Measurements from ENCODE around the gene MICAL3. TPM values are rescaled to one million over a fixed set of nuclear protein-coding genes. Genes with fewer than 3 reads are reported as not detected.

The MICAL3 gene
- total RNA-seq, 4 donors from 2014 or later: 24.3 to 29.7 (median 28.2) TPM

DNA sequence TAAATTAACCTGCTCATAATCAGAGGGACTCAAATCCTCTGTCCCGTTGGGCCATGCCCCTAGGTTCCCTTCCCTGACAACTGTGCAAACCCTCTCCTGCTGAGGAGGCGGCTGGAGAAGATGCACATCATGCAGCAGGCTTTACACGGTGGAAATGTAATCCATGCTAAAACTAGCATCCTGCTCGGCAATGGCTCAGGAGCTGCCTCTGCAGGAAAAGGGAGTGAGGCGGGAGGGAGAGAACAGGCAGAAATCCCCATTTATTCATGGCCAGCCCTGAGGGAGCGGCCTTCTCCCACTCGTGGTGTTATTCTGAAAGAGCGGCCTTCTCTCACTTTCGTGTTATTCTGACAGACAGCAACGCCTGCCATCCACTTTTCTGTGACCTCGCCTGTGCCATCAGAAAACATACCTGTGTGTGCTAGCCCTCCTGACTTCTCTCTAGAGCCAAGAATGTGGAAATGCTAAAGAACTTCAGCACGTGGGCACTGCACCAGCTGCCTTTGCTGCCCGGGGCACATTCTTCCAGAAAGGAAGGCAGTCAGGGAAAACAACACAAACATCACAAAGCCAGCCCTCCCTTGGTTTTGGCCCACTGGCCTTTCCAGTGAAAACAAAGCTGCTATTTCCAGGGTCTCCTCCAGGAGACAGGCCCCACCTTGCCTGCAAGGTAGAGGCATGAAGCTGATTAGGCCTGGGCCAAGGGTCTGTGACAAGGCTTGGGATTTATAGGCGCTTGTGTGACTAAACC is 187.2 kb downstream of the MICAL3 start:
- H3K4me3 ChIP-seq (ENCODE audit: low read depth, poor library complexity, severe bottlenecking): no peak overlapping the region
- 45 to 52% methylated on average over 14 of the region's 14 CpGs for WGBS, 2 donors
- TF ChIP-seq, protein P1, sequence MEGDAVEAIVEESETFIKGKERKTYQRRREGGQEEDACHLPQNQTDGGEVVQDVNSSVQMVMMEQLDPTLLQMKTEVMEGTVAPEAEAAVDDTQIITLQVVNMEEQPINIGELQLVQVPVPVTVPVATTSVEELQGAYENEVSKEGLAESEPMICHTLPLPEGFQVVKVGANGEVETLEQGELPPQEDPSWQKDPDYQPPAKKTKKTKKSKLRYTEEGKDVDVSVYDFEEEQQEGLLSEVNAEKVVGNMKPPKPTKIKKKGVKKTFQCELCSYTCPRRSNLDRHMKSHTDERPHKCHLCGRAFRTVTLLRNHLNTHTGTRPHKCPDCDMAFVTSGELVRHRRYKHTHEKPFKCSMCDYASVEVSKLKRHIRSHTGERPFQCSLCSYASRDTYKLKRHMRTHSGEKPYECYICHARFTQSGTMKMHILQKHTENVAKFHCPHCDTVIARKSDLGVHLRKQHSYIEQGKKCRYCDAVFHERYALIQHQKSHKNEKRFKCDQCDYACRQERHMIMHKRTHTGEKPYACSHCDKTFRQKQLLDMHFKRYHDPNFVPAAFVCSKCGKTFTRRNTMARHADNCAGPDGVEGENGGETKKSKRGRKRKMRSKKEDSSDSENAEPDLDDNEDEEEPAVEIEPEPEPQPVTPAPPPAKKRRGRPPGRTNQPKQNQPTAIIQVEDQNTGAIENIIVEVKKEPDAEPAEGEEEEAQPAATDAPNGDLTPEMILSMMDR (IDR thresholded peaks at IDR 0.05): no peak
- no peak for TF ChIP-seq POLR2A (IDR thresholded peaks at IDR 0.05)
- peak in 1 of 2 donors; percentile 58 for DNase-seq (ENCODE audit: low spot score in 2 of 2)
- intact Hi-C loops (cut with DNase I; ENCODE audit: low total_unique reads): no loop called here

DNA sequence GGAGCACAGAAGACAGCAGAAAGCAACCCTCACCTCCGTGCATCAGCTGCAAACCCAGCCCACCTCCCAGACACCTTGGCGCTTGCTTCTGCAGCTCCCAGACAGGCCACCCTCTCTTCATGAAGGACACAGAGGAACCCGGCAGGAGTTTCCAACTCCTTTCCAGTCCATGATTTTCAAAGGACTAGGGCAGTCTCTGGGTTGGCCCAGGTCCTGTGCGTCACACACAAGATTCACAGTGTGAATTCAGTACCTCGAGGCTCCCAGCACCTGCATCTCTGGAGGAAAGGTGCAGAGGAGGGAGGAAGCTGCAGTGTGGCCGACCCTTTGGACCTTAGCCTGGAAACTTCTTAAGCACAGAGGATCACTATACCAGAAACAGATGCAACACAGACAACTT is 189.1 kb downstream of the MICAL3 start:
- no peak overlapping the region for H3K4me3 ChIP-seq (ENCODE audit: low read depth, poor library complexity, severe bottlenecking)
- 77 to 81% methylated on average over 5 to 6 of the region's 6 CpGs for WGBS, 2 donors
- intact Hi-C loops (cut with DNase I; ENCODE audit: low total_unique reads): no loop called here
- DNase-seq (ENCODE audit: low spot score in 2 of 2): no peak
- TF ChIP-seq POLR2A (IDR thresholded peaks at IDR 0.05): no peak
- TF ChIP-seq, protein P1 (IDR thresholded peaks at IDR 0.05): no peak

DNA sequence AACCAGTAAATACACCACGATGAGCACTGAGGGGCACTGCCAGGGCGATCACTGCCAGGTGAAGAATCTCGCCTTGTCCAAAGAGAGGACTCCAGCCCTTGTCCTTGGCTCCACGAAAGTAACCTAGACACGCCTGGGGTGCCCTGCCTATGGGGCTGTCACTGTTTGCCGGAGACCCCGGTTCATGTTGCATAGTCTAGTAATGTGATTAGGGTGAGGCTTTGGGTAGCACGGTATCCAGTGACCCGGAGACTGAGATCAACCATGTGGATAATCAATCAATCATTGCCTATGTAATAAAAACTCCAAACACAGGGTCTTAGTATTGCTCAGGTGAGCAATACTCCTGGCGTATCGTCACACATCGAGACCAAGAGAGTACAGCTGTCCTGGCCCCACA is 190.9 kb downstream of the MICAL3 start:
- intact Hi-C loops (cut with DNase I; ENCODE audit: low total_unique reads): no loop called here
- no peak for DNase-seq (ENCODE audit: low spot score in 2 of 2)
- TF ChIP-seq POLR2A (IDR thresholded peaks at IDR 0.05): no peak
- TF ChIP-seq, protein P1 (IDR thresholded peaks at IDR 0.05): no peak
- no peak overlapping the region for H3K4me3 ChIP-seq (ENCODE audit: low read depth, poor library complexity, severe bottlenecking)
- 90 to 94% methylated on average over 9 to 12 of the region's 12 CpGs for WGBS, 2 donors

DNA sequence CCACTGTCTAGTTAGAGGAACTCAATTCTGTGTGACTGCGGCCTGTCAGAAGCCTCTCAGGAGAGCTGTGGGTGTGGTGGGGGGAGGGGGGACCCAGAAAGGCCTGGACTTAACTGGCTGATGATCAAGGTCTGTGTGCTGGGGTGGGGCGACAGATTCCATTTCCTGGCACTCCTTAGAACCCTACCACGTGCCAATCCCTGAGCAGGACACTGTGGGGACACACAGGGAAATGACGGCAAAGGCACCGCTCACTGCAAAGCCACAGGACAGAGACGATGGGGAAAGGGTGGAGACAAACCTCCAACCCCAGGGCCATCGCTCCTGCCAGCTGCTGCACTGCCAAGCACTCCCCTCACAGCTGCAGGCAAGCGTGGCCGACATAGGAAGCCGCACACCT is 191.7 kb downstream of the MICAL3 start:
- no peak overlapping the region for H3K4me3 ChIP-seq (ENCODE audit: low read depth, poor library complexity, severe bottlenecking)
- WGBS, 2 donors: 68 to 74% methylated on average over 10 of the region's 10 CpGs
- TF ChIP-seq, protein P1 (IDR thresholded peaks at IDR 0.05): no peak
- TF ChIP-seq POLR2A (IDR thresholded peaks at IDR 0.05): no peak
- no peak for DNase-seq (ENCODE audit: low spot score in 2 of 2)
- intact Hi-C loops (cut with DNase I; ENCODE audit: low total_unique reads): no loop called here

DNA sequence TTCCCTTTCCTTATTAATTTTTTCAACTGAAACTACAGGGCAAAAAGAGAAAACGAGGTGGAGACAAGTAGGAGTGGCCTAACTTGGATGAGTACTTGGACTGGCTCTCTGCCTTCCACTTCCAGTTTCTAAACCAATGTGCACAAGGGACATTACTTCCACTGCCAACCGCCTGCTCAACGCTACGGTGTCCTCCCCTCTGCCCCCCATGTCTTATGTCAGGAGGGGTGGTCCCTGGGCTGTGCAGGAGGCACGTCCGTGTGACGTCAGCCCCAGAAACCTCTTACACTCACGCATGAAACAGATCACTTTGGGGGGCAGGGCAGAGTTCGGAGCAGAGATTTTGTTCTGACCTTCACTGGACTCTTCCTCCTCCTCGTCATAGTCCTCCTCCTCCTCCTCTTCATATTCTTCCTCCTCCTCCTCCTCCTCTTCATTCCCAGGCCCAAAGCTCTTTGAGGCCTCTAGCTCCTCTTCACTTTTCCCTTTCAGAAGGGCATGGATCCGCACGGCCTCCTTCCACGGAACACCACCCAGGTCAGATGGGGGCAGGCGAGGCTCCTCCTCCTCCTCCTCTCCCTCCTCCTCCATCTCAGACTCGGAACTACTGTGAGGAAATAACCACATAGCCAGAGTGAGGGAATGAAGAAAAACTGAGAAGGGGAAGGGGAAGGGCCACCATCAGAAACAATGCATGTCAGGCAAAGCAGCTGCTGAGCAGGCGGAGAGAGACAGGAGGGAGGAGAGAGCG is 192.7 kb downstream of the MICAL3 start:
- TF ChIP-seq, protein P1 (IDR thresholded peaks at IDR 0.05): no peak
- no peak for TF ChIP-seq POLR2A (IDR thresholded peaks at IDR 0.05)
- WGBS, 2 donors: 65 to 66% methylated on average over 17 of the region's 17 CpGs
- no peak overlapping the region for H3K4me3 ChIP-seq (ENCODE audit: low read depth, poor library complexity, severe bottlenecking)
- intact Hi-C loops (cut with DNase I; ENCODE audit: low total_unique reads): loop anchor here (2.0 kb wide), 1 partner anchor 245 kb away; the partner anchor contains the start of gene PEX26
- no peak for DNase-seq (ENCODE audit: low spot score in 2 of 2)
